SK-MEL-5 (cell line): ENCODE data around the gene PER2. TPM values are rescaled to one million over a fixed set of nuclear protein-coding genes. Genes with fewer than 3 reads are reported as not detected.

Source experiments
- DNase-seq: peaks from one replicate; pipeline ENCODE4 v3.0.0-alpha.2; 2016; ENCODE audit warnings: low read depth, low spot score
- in situ Hi-C: cut with HindIII; loops from 2 replicates; pipeline ENCODE4 v1.10.0; 2016; ENCODE audit warnings: low sequenced_read_pairs, high pct_unique_total_duplicates, low pct_unique_long_range_greater_than_20kb
- total RNA-seq: library from RNA; depleted of rRNA; stranded (reverse); fragments of >200 nt; shearing (Covaris generic); gene quantifications from 2 replicates; pipeline ENCODE4 v1.2.3, GENCODE V29; 2014

Gene PER2
- total RNA-seq, 1 experiment from 2014 or later, result 1.8 TPM

DNA sequence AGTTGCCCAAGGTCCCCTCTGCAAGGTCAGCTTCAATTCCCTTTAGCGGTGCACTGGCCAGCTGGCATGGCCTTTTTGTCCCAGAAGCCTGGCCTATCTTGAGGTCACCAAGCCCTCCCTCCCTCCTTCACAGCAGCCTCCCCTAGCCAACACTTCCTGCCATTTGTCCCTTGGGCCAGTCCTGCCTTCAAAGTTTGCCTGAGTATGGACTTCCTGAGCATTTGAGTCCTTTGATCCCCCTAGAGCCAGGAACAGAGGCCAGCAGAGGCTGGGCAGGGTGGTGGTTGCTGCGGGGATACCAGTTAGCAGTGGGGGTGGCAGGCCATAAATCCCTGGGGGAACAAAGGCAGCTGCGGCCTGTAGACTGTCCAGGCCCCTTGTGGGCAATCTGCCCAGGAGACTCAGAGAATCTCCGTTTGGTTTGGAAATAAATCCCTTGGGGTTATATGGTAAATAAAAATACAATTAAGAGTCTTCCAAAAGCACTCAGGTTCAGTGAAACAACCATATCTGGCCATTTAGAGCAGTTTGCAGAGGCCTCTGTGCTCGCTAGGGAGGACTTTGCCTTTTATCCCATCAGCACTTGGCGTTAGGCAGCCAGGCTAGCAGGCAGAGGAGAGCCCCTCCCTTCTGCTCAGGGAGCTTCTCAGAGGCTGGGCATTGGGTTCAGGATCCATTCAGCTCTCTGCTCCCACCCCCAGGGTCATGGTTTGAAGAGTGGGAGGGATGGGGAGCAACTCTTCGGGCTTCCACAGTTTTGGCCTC is 45.5 kb downstream of the PER2 start:
- DNase-seq, result peak; percentile 35
- in situ Hi-C loops, result no loop called here

DNA sequence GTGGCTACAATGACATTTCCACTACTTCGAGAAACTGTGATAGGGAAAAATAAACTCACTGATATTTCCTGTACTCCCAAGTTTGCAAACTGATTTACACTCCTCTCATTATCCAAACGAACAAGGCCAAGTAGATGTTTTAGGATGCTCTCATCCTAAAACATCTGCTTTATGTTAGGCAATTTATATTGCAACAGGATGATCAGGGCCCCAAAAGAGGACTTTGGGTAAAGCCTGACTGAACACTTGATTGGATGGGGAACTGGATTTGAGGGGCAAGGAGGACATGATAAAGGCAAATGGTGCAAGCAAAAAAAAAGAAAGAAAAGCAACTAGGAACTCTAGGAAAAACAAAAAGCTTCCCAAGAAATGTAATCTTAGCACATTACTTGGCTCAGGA is 46.4 kb downstream of the PER2 start:
- in situ Hi-C loops, result no loop called here
- DNase-seq, result no peak

GRCh38 chr2:238240757-238241711 is 47.4 kb downstream of the PER2 start:
- no peak for DNase-seq
- in situ Hi-C loops, result no loop called here

GRCh38 chr2:238239863-238240756 is 48.3 kb downstream of the PER2 start, which contains the start of gene HES6:
TSS of gene HES6 (minus strand) at chr2:238240038. CDS start at chr2:238239905, 133 bp downstream.
- in situ Hi-C loops, result no loop called here
- DNase-seq, result peak; percentile 88

DNA sequence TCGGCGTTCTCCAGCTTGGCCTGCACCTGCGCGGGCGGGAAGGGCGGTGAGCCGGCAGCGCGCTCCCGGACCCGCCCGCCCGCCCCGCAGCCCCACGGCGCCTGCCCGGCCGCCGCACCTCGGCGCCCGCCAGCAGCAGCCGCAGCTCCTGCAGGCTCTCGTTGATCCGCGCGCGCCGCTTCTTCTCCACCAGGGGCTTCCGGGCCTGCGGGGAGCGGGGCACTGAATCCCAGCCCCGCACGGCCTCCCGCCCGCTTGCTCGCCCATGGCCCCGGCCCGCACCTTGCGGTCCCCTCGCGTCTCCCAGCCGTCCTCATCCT is 48.9 kb downstream of the PER2 start:
- no peak for DNase-seq
- in situ Hi-C loops, result no loop called here

- peak; percentile 40 for DNase-seq
- in situ Hi-C loops, result no loop called here
Measured at GRCh38 chr2:238238766-238239542, 49.5 kb downstream of the PER2 start.

- in situ Hi-C loops, result no loop called here
- no peak for DNase-seq
Measured at GRCh38 chr2:238238311-238238765, 50.1 kb downstream of the PER2 start.

- DNase-seq, result no peak
- in situ Hi-C loops, result no loop called here
Measured at GRCh38 chr2:238237431-238238135, 50.8 kb downstream of the PER2 start.

- in situ Hi-C loops, result no loop called here
- no peak for DNase-seq
Measured at GRCh38 chr2:238236571-238236970, 51.8 kb downstream of the PER2 start.

DNA sequence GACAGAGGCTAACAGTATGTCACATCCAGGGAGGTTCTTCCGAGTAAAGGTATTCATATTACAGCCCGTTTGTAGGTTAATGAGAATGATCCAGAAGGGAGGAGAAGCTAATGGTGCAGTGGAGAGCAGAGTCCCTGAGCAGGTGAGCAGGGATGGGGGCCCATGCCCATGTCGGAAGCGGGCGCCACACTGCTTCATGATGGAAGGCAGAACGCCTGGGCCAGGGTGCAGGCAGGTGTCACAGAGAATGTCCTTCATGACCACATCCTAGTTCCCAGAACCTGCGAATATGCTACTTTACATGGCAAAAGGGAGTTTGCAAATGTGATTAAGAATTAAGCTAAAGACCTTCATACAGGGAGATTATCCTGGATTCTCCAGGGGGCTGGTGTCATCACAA is 52.6 kb downstream of the PER2 start:
- no peak for DNase-seq
- in situ Hi-C loops, result no loop called here

DNA sequence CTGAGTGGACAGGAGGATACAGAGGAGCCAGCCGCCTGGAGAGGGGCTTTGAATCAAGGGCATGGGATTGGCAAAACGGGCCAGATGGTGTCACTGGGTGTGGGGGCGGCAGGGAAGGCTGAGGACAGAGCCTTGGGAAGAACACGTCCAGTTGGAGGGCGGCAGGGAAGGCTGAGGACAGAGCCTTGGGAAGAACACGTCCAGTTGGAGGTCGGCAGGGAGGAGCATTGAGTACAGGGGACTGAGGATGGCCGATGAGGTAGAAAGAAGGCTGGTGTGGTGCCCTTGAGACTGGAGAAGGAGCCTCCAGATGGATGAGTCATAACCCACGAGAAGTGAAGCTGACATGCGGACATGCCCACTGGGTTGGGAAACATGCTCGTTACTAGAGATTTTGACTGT is 53.1 kb downstream of the PER2 start:
- in situ Hi-C loops, result no loop called here
- peak; percentile 62 for DNase-seq

DNA sequence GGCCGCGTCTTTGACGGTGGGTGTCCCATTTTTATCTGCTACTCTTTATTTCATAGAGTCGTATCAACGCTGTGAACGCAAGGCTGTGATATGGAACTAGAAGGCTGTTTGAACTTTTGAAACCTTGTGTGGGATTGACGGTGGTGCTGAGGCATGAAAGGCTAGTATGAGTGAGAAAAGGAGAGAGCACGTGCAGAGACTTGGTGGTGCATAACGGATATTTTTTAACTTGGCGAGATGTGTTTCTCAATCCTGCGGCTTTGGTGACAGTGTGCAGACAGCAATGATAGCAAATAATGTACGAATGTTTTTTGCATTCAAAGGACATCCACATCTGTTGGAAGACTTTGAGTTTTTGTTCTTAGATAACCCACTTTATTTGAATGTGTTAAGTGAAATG is 54.8 kb downstream of the PER2 start:
- in situ Hi-C loops, result no loop called here
- DNase-seq, result no peak

DNA sequence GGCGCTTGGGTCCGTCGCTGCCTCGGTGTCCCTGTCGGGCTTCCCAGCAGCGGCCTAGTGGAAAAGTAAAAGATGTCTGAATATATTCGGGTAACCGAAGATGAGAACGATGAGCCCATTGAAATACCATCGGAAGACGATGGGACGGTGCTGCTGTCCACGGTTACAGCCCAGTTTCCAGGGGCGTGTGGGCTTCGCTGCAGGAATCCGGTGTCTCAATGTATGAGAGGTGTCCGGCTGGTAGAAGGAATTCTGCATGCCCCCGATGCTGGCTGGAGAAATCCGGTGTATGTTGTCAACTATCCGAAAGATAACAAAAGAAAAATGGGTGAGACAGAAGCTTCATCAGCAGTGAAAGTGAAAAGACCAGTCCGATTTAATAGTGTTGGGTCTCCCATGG is 56.6 kb downstream of the PER2 start:
- in situ Hi-C loops, result no loop called here

GRCh38 chr2:238231251-238231793 is 57.1 kb downstream of the PER2 start:
- in situ Hi-C loops, result no loop called here
- DNase-seq, result no peak

More for the DNA sequence above, 56.6 kb downstream of the PER2 start:
- no peak for DNase-seq

GRCh38 chr2:238230699-238231098 is 57.7 kb downstream of the PER2 start:
- in situ Hi-C loops, result no loop called here
- DNase-seq, result no peak

DNA sequence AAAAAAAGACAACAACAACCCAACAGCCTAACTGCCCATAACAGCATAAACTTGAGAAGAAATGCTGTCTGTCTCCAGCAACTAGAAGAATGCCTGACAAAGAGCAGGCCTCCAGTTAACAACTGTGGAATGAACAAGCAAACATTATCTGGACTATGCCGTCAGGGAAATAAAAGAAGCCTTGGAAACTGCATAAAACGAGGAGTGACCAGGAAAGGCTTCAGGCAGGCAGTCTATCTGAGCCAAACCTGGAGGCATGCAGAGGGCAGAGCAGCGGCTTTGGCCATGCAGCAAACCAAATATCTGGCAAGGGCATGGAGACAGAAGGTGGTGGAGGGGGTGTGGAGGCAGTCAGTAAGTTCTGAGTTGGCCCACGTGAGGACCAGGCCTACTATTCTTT is 59.7 kb downstream of the PER2 start:
- in situ Hi-C loops, result no loop called here
- DNase-seq, result peak; percentile 15
